Fibroblast of mammary gland (primary cell): ENCODE results near the gene OPCML.

Source experiments
- DNase-seq: peaks from one replicate; pipeline ENCODE4 v3.0.0-alpha.2; 2010; ENCODE audit warnings: low read depth
- H3K4me3 ChIP-seq: 2 replicates; pipeline ENCODE4 v1.5.1; 2011; ENCODE audit warnings: low read depth, mild to moderate bottlenecking, low read length, moderate library complexity; ENCODE audit not compliant: control insufficient read depth
- TF ChIP-seq, protein P1 (sequence below): conservative IDR thresholded peaks from 2 replicates; pipeline ENCODE4 v1.5.1; 2011; ENCODE audit warnings: low read depth, low read length, inconsistent platforms; ENCODE audit not compliant: control insufficient read depth, insufficient read depth

Gene OPCML

DNA sequence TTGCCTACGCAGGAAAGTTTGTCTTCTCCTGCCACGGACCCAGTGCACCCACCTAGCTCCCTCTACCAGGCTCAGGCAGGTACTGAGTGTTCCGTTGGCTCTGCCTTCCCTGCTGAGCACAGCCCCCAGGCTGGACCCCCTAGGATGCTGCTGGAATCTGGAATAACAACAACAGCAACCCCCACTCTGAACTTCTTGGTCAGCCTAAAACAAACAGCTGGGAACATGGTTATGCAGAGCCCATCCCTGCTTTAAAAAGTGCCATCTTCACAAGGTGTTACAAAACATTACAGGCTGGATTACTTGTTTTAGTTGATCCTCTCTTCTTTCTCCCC lies 1.8 kb downstream of the OPCML start:
- TF ChIP-seq, protein P1, sequence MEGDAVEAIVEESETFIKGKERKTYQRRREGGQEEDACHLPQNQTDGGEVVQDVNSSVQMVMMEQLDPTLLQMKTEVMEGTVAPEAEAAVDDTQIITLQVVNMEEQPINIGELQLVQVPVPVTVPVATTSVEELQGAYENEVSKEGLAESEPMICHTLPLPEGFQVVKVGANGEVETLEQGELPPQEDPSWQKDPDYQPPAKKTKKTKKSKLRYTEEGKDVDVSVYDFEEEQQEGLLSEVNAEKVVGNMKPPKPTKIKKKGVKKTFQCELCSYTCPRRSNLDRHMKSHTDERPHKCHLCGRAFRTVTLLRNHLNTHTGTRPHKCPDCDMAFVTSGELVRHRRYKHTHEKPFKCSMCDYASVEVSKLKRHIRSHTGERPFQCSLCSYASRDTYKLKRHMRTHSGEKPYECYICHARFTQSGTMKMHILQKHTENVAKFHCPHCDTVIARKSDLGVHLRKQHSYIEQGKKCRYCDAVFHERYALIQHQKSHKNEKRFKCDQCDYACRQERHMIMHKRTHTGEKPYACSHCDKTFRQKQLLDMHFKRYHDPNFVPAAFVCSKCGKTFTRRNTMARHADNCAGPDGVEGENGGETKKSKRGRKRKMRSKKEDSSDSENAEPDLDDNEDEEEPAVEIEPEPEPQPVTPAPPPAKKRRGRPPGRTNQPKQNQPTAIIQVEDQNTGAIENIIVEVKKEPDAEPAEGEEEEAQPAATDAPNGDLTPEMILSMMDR = no peak
- H3K4me3 ChIP-seq = no peak overlapping the region
- DNase-seq = no peak

DNA sequence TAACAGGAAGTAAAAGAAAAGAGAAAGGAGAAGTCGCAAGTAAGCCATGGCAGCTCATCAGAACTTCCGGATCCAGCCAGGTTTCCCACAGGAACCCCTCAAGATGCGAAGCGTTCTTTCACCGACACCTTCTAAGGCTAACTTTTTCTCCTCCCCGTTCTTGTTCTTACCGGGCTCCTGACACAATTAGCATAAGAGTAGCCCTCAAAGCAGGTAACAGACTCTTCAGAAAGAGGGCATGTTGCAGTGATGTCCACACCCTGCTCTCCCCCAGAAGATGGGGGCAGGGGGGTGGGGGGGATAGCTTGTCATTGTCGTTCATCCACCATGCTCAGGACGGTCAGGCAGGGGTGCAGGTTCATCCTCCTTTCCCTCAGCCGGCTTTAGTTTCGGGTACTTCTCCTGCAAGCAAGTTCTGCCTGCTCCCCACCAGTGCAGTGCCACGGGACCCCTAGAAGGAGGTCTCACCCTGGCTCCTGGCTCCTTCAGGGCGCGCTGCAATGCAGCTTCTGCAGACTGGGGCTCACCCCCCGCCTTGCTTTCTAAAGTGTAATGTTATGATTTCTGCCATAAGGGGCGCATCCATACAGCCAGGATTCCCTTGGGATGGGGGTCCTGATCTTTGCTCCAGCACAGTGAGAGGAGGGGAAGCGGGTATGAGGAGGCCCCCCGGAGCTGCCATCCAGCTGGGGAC lies 2.3 kb downstream of the OPCML start:
- TF ChIP-seq, protein P1 = no peak
- no peak for DNase-seq
- H3K4me3 ChIP-seq = no peak overlapping the region

DNA sequence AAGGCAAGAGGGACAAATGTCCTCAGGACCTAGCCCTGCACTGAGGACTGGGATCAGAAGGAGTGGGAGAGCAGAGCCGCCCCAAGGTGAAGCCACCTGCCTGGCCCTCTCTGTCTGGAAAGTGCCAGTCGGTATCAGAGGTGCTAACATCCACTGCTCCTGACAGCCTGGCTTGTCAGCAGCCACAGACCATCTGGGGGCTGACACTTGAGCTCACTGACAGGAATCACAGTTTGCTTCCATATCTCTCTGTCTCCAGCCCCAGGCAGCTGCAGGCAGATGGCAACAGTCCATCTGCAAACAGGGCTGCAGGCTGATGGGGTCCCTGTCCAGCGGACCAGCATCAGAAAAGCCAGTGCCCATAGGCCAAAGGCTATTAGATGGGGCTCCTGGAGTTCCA lies 5.5 kb downstream of the OPCML start:
- H3K4me3 ChIP-seq = no peak overlapping the region
- DNase-seq = no peak
- TF ChIP-seq, protein P1 = no peak

DNA sequence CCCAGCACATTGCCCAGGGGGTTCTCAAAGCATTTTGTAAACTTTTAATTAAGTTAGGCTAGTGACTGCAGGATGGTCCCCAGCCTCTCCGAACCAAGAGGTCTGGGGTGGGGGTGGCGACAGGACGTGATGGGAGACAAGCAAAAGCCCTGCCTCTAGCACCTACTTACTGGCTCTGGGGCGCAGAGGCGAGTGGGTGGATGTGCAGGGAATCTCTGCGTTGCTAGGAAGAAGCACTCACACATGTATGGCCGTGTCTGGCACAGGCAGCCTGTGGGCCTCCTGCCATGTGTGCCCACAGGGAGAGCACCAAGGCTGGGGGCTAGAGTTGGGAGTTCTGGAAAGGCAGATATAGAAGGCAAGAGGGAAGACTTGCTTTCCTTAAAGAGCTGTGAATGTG lies 6.3 kb downstream of the OPCML start:
- no peak for DNase-seq
- no peak overlapping the region for H3K4me3 ChIP-seq
- TF ChIP-seq, protein P1 = no peak

DNA sequence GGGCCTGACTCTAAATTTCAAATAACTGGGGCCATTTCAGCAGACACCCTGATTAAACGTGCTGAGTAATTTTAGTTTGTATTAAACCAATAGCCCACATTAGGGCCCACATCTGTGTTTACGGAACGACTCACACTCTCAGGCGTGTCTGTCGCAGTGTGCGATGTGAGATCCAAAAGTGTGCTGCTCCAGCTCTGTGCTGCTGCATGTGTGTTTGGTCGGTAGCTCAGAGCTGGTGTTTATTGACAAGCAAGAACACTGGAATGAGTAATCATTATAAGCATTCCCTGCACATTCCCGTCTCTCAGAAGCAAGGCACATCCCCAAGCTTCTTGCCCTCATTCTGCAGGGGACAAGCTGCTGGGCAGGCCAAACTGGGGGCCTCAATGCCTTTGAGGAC lies 7.8 kb downstream of the OPCML start:
- H3K4me3 ChIP-seq = no peak overlapping the region
- no peak for DNase-seq
- TF ChIP-seq, protein P1 = no peak

DNA sequence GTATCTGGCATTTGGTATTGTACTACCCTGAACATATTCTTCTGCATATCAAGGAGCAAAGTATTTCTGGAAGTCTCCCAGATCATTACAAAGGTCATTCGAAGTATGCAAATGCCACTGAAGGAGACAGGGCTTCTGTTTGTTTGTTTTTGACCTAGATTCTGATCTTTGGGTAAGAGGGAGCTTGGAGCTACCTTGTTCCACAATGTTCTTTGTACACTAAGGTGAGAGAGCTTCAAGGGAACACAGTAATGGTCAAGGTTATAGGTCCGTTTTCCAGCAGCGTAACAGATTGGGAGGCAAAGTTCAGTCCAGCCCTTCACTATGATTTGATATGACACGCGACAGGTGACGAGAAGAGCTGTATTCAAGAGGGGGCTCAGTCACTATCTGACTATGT lies 10.0 kb downstream of the OPCML start:
- no peak for DNase-seq
- H3K4me3 ChIP-seq = no peak overlapping the region
- TF ChIP-seq, protein P1 = no peak

DNA sequence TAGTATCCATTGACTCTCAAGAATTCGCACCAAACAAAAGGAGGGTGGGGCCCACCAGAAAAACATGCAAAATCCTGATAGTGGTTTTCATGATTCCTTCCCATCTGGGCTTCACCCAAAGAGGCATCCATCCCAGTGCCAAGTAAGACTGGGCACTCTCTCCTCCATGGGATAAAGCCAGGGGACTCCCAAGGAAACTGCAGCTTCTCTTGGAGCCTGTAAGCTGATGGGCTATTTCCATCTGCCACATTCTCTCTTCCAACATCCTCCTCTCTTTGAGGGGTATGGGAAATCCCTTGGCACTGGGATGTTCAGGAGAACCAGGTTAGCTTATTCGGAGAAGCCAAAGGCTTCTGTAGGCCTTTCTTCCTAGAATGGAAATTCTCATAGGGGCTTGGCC lies 10.8 kb downstream of the OPCML start:
- no peak overlapping the region for H3K4me3 ChIP-seq
- no peak for DNase-seq
- TF ChIP-seq, protein P1 = no peak
